PC-3 (cell line): ENCODE measurements around the gene ANAPC2. TPM values are rescaled to one million over a fixed set of nuclear protein-coding genes. Genes with fewer than 3 reads are reported as not detected.

Source experiments
- ATAC-seq: fragments of 200-7000 bp; cut with Tn5 transposase; 2 replicates; pipeline ENCODE4 v1.9.1; 2020; ENCODE audit warnings: mild to moderate bottlenecking, moderate library complexity
- BruUV-seq: library from RNA; stranded (reverse); fragments of 400-500 nt; replicated peaks from 2 replicates; lab custom pipeline; 2021; lab: Mats Ljungman, UMichigan
- CTCF ChIA-PET: fragments of 300-600 bp; sonication (Branson Sonifier 250); formaldehyde crosslinking; loops from one replicate; lab custom pipeline; 2022; ENCODE audit warnings: antibody characterized with exemption; lab: Charles Lee
- POLR2A ChIA-PET: fragments of 300-600 bp; sonication (Branson Sonifier 250); formaldehyde crosslinking; loops from one replicate; lab custom pipeline; 2022; ENCODE audit warnings: antibody characterized with exemption; ENCODE audit not compliant: unreplicated experiment; lab: Charles Lee
- DNase-seq: peaks from one replicate; pipeline ENCODE4 v3.0.0-alpha.2; 2015
- H2AFZ ChIP-seq: fragments of 300-600 bp; sonication (generic); 2 replicates; pipeline ENCODE4 v1.6.0; 2016; ENCODE audit warnings: antibody characterized with exemption, low read length
- H3F3A ChIP-seq: fragments of 300-600 bp; sonication (generic); one replicate; pipeline ENCODE4 v1.6.0; 2017; ENCODE audit warnings: antibody characterized with exemption, low read length, control low read depth, mild to moderate bottlenecking; ENCODE audit not compliant: unreplicated experiment
- H3K27ac ChIP-seq: fragments of 300-600 bp; sonication (generic); 2 replicates; pipeline ENCODE4 v1.5.1; 2016; ENCODE audit warnings: mild to moderate bottlenecking, low read length
- H3K27me3 ChIP-seq: fragments of 300-600 bp; sonication (generic); 2 replicates; pipeline ENCODE4 v1.6.1; 2016; ENCODE audit warnings: low read length, mixed read lengths
- H3K36me3 ChIP-seq: fragments of 300-600 bp; sonication (generic); 2 replicates; pipeline ENCODE4 v1.6.1; 2016; ENCODE audit warnings: low read depth, mixed run types, low read length, mixed read lengths
- H3K4me1 ChIP-seq: fragments of 300-600 bp; sonication (generic); 2 replicates; pipeline ENCODE4 v1.5.1; 2016; ENCODE audit warnings: low read length; ENCODE audit not compliant: insufficient read depth
- H3K4me2 ChIP-seq: fragments of 300-600 bp; sonication (generic); 2 replicates; pipeline ENCODE4 v1.6.0; 2016; ENCODE audit warnings: low read length
- H3K4me3 ChIP-seq: fragments of 300-600 bp; sonication (generic); 2 replicates; pipeline ENCODE4 v1.5.1; 2016; ENCODE audit warnings: mild to moderate bottlenecking, low read length, mixed read lengths
- H3K79me2 ChIP-seq: fragments of 300-600 bp; sonication (generic); 2 replicates; pipeline ENCODE4 v1.6.1; 2017; ENCODE audit warnings: low read length, mixed read lengths
- H3K9ac ChIP-seq: fragments of 300-600 bp; sonication (generic); 2 replicates; pipeline ENCODE4 v1.6.0; 2016; ENCODE audit warnings: mild to moderate bottlenecking, low read length
- H3K9me2 ChIP-seq: fragments of 300-600 bp; sonication (generic); replicated peaks from 2 replicates; pipeline ENCODE4 v1.6.1; 2016; ENCODE audit warnings: mixed run types, low read length, mixed read lengths
- H3K9me3 ChIP-seq: fragments of 300-600 bp; sonication (generic); 2 replicates; pipeline ENCODE4 v1.6.1; 2016; ENCODE audit warnings: low read length, mixed read lengths
- H4K20me1 ChIP-seq: fragments of 300-600 bp; sonication (generic); 2 replicates; pipeline ENCODE4 v1.6.1; 2016; ENCODE audit warnings: low read length, mixed read lengths
- CTCF ChIP-seq: fragments of 300-600 bp; sonication (generic); conservative IDR thresholded peaks from 2 replicates; pipeline ENCODE4 v1.5.1; 2017; ENCODE audit warnings: antibody characterized with exemption, low read depth, mild to moderate bottlenecking, low read length
- EZH2 ChIP-seq: fragments of 300-600 bp; sonication (generic); IDR thresholded peaks from one replicate; pipeline ENCODE4 v1.6.1; 2017; ENCODE audit warnings: antibody characterized with exemption, mild to moderate bottlenecking, low read length; ENCODE audit not compliant: unreplicated experiment
- EZH2phosphoT487 ChIP-seq: fragments of 300-600 bp; sonication (generic); IDR thresholded peaks from 2 replicates; pipeline ENCODE4 v1.6.1; 2018; ENCODE audit warnings: mild to moderate bottlenecking, antibody characterized with exemption, low read length, borderline replicate concordance
- intact Hi-C: fragments of 100-400 bp; cut with micrococcal nuclease; formaldehyde crosslinking; loops from 2 replicates; pipeline ENCODE4 v1.9.0; 2023
- total RNA-seq: library from RNA; depleted of rRNA; stranded (reverse); fragments of >200 nt; gene quantifications from 2 replicates; pipeline ENCODE4 v1.2.3, GENCODE V29; 2014

Gene ANAPC2
- total RNA-seq, 1 experiment from 2014 or later: 21.6 TPM

- Histone ChIP-seq H3K79me2 (peaks cover 52% of the 10 kb centered on the region), H3K9me3 (no peaks in the 10 kb centered on the region), H3K4me1 (peaks cover 20% of the 10 kb centered on the region), H4K20me1 (no peaks in the 10 kb centered on the region), H3K4me2 (peak overlapping the region; percentile 98), H3K9ac (peak overlapping the region; percentile 99), H3F3A (no peaks in the 10 kb centered on the region), H3K27me3 (no peaks in the 10 kb centered on the region), H3K27ac (no peak overlapping the region), H3K9me2 (no peaks in the 10 kb centered on the region), H3K36me3 (no peaks in the 10 kb centered on the region), H3K4me3 (peak overlapping the region; percentile 99), H2AFZ (no peak overlapping the region)
- ChIA-PET POLR2A (no interaction called here), CTCF (no interaction called here)
- intact Hi-C loops: no loop called here
- DNase-seq (no peak), ATAC-seq (no peak)
- TF ChIP-seq EZH2 (no peak), CTCF (no peak), EZH2phosphoT487 (no peak)
- BruUV-seq: no TSS peak
Measured at GRCh38 chr9:137206602-137207001, 18.2 kb upstream of the ANAPC2 start.

GRCh38 chr9:137205126-137206069 is 17.0 kb upstream of the ANAPC2 start, which contains the start of the genes NDOR1 and TMEM203:
TSS of gene NDOR1 (plus strand) at chr9:137205700. CDS start at chr9:137205778, 78 bp downstream.
TSS of gene TMEM203 (minus strand) at chr9:137205648. CDS start at chr9:137205414, 234 bp downstream.
- no peaks in the 10 kb centered on the region for H3K9me2 ChIP-seq
- peaks cover 24% of the 10 kb centered on the region for H3K4me1 ChIP-seq
- H3K79me2 ChIP-seq: peaks cover 58% of the 10 kb centered on the region
- no TSS peak for BruUV-seq
- no peaks in the 10 kb centered on the region for H4K20me1 ChIP-seq
- no peaks in the 10 kb centered on the region for H3F3A ChIP-seq
- H3K27me3 ChIP-seq: no peaks in the 10 kb centered on the region
- H3K4me2 ChIP-seq: peak within 1 kb of the TSS; percentile 98
- DNase-seq (peak; percentile 82), ATAC-seq (peak; percentile 44)
- ChIA-PET CTCF (no interaction called here), POLR2A (no interaction called here)
- TF ChIP-seq EZH2 (no peak), EZH2phosphoT487 (no peak), CTCF (no peak)
- peak within 1 kb of the TSS; percentile 99 for H3K9ac ChIP-seq
- H3K9me3 ChIP-seq: no peaks in the 10 kb centered on the region
- H2AFZ ChIP-seq: peak within 1 kb of the TSS; percentile 74
- H3K36me3 ChIP-seq: no peaks in the 10 kb centered on the region
- 0 out of 2 replicates have a peak within 1 kb of the TSS, but pooled peaks have one; percentile 20 for H3K27ac ChIP-seq
- peak within 1 kb of the TSS; percentile 99 for H3K4me3 ChIP-seq
- intact Hi-C loops: no loop called here

GRCh38 chr9:137204731-137205125 is 16.4 kb upstream of the ANAPC2 start:
- no peak overlapping the region for H3K27ac ChIP-seq
- POLR2A ChIA-PET: no interaction called here
- H3K4me3 ChIP-seq: peak overlapping the region; percentile 99

More at GRCh38 chr9:137204731-137205125, 16.4 kb upstream of the ANAPC2 start:
- Histone ChIP-seq H3K4me2 (peak overlapping the region; percentile 98), H4K20me1 (no peaks in the 10 kb centered on the region), H3F3A (no peaks in the 10 kb centered on the region), H3K36me3 (no peaks in the 10 kb centered on the region), H3K9me3 (no peaks in the 10 kb centered on the region), H3K9me2 (no peaks in the 10 kb centered on the region), H3K9ac (peak overlapping the region; percentile 99), H3K27me3 (no peaks in the 10 kb centered on the region), H2AFZ (0 out of 2 replicates have a peak overlapping the region, but pooled peaks have one; percentile 74), H3K4me1 (peaks cover 24% of the 10 kb centered on the region), H3K79me2 (peaks cover 58% of the 10 kb centered on the region)
- no peak for ATAC-seq
- CTCF ChIA-PET: no interaction called here
- no peak for DNase-seq
- no TSS peak for BruUV-seq
- TF ChIP-seq EZH2: no peak
- intact Hi-C loops: no loop called here
